CD4-positive, alpha-beta memory T cell (primary cell): ENCODE results near the gene NDOR1. TPM values are rescaled to one million over a fixed set of nuclear protein-coding genes. Genes with fewer than 3 reads are reported as not detected.
"Not testable (repeated sequence)": the region's sequence is repeated elsewhere in the genome, so short reads cannot be mapped to it uniquely, and the experiment has no call there.

Source experiments
- CTCF ChIA-PET: fragments of 350-600 bp; sonication (Branson Sonifier 250); formaldehyde crosslinking; loops from one replicate; lab custom pipeline; 2021; ENCODE audit warnings: inconsistent platforms; ENCODE audit not compliant: partially characterized antibody; lab: Charles Lee
- POLR2A ChIA-PET: fragments of 350-600 bp; sonication (Branson Sonifier 250); formaldehyde crosslinking; loops from one replicate; lab custom pipeline; 2021; ENCODE audit not compliant: partially characterized antibody; lab: Charles Lee
- DNase-seq, 5 donors: peaks; one replicate each; pipeline versions ENCODE4 v3.0.0 to v3.0.0-alpha.2; 2020 to 2022; ENCODE audit warnings: mixed read lengths in 1 of 5
- H3K27ac ChIP-seq: one replicate; pipeline ENCODE4 v1.7.0; 2013; ENCODE audit warnings: low read depth, low read length
- H3K27me3 ChIP-seq: 2 replicates; pipeline ENCODE4 v1.7.0; 2013; ENCODE audit warnings: mild to moderate bottlenecking, low read length, moderate library complexity; ENCODE audit not compliant: insufficient read depth
- H3K36me3 ChIP-seq: 2 replicates; pipeline ENCODE4 v1.7.0; 2013; ENCODE audit warnings: mild to moderate bottlenecking, low read length, moderate library complexity; ENCODE audit not compliant: insufficient read depth
- H3K4me1 ChIP-seq: 2 replicates; pipeline ENCODE4 v1.7.0; 2013; ENCODE audit warnings: mild to moderate bottlenecking, low read length, moderate library complexity; ENCODE audit not compliant: insufficient read depth
- H3K4me3 ChIP-seq, 2 donors: one replicate each; pipeline ENCODE4 v1.7.0; 2013; ENCODE audit warnings: low read length in 2 of 2, mild to moderate bottlenecking in 1 of 2
- H3K9me3 ChIP-seq, 2 donors: one replicate each; pipeline ENCODE4 v1.7.0; 2013; ENCODE audit warnings: low read length in 2 of 2, control low read depth in 1 of 2; ENCODE audit not compliant: control insufficient read depth in 1 of 2
- H3K27ac Mint-ChIP-seq, 7 donors: one replicate each; pipeline ENCODE4 v1.8.0; 2020 to 2021; ENCODE audit warnings: mixed read lengths in 7 of 7, mild to moderate bottlenecking in 6 of 7, inconsistent platforms in 3 of 7, moderate library complexity in 3 of 7
- H3K27me3 Mint-ChIP-seq, 2 donors: one replicate each; pipeline ENCODE4 v1.8.0; 2020 to 2021; ENCODE audit warnings: mixed read lengths in 2 of 2
- H3K36me3 Mint-ChIP-seq, 2 donors: one replicate each; pipeline ENCODE4 v1.8.0; 2020 to 2021; ENCODE audit warnings: mixed read lengths in 2 of 2, inconsistent platforms in 1 of 2, mild to moderate bottlenecking in 1 of 2
- H3K4me1 Mint-ChIP-seq, 4 donors: one replicate each; pipeline ENCODE4 v1.8.0; 2020 to 2021; ENCODE audit warnings: mixed read lengths in 4 of 4, mild to moderate bottlenecking in 1 of 4
- H3K4me3 Mint-ChIP-seq, 8 donors: one replicate each; pipeline ENCODE4 v1.8.0; 2020 to 2021; ENCODE audit warnings: mixed read lengths in 8 of 8, mild to moderate bottlenecking in 7 of 8, moderate library complexity in 6 of 8, inconsistent platforms in 3 of 8
- H3K9me3 Mint-ChIP-seq, 8 donors: one replicate each; pipeline ENCODE4 v1.8.0; 2020 to 2021; ENCODE audit warnings: mixed read lengths in 8 of 8, mild to moderate bottlenecking in 5 of 8, inconsistent platforms in 3 of 8, moderate library complexity in 1 of 8
- intact Hi-C: fragments of 100-400 bp; cut with micrococcal nuclease; formaldehyde crosslinking; loops from one replicate; pipeline ENCODE4 v1.15.1; 2023
- polyA plus RNA-seq, 2 donors: library from polyadenylated mRNA; unstranded; fragments of 300-500 nt; fragmentation: Illumina TruSeq; gene quantifications; one replicate each; pipeline ENCODE4 v1.2.3, GENCODE V29; 2021
- total RNA-seq, 2 experiments: library from RNA; stranded (reverse); gene quantifications; one replicate each; pipeline ENCODE4 v1.2.3, GENCODE V29; 2021

Gene NDOR1
- total and polyA plus RNA-seq, 4 experiments from 2014 or later: 4.6 to 37.1 (median 23.1) TPM

- H3K4me1 Mint-ChIP-seq: peaks cover 0 to 19% (median 8%) of the 10 kb centered on the region in 4 donors
- peaks cover 0 to 6% of the 10 kb centered on the region in 2 donors for H3K36me3 Mint-ChIP-seq
- no peak overlapping the region for H3K4me3 Mint-ChIP-seq
- H3K27ac Mint-ChIP-seq: peak overlapping the region in 1 of 7 donors; percentile 40
- no peaks in the 10 kb centered on the region for H3K9me3 ChIP-seq
- no peaks in the 10 kb centered on the region for H3K36me3 ChIP-seq
- H3K27me3 Mint-ChIP-seq: peaks cover 2 to 7% of the 10 kb centered on the region in 2 donors
- intact Hi-C loops: loop anchor here (1.0 kb wide), 3 partner anchors 13 to 118 kb away; no protein-coding TSS in a partner anchor
- no peaks in the 10 kb centered on the region for H3K27me3 ChIP-seq
- CTCF ChIA-PET: interaction anchor here (0.7 to 2.7 kb wide), 29 partner anchors 9 to 189 kb away, joined by 3 to 15 read pairs (median 5); partner anchors contain the start of genes ANAPC2, DPP7, MAN1B1 and NELFB
- peaks cover 25% of the 10 kb centered on the region for H3K4me1 ChIP-seq
- no peak overlapping the region for H3K27ac ChIP-seq
- no peak overlapping the region for H3K4me3 ChIP-seq
- DNase-seq: peak; percentile 84 to 87 (median 86)
- POLR2A ChIA-PET: interaction anchor here (0.6 to 10.3 kb wide), 10 partner anchors 12 to 285 kb away, joined by 3 to 260 read pairs (median 5); partner anchors contain the start of genes ANAPC2, CYSRT1, DPP7 and MAN1B1
- H3K9me3 Mint-ChIP-seq: peaks cover 0 to 5% (median 0%) of the 10 kb centered on the region in 8 donors
These were observed 30.9 kb downstream of the NDOR1 start for GRCh38 chr9:137236238-137236935.

DNA sequence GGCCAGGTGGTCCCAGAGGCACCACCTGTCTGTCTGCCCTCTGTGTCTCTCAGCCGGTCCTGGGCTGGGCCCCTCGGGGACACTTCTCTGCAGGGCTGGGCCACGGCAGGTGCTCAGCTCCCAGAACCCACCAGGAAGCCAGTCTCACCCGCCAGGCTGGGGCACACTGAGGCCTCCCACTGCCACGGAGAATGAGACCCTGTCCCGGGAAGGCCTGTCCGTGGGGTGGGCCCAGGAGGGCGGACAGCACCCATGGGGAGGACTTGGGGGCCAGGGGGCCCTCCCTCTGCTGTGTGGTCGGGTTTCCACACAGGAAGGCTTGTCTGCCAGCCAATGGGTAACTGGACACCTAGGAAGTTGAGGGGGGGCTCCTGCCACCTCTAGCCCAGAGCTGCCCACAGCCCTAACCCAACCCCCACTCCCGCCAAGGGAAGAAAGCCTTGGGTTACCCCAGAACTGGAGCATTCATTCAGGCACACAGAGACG is 31.5 kb downstream of the NDOR1 start:
- ChIA-PET CTCF (interaction anchor here (0.7 to 2.7 kb wide), 29 partner anchors 8 to 190 kb away, joined by 3 to 15 read pairs (median 5); partner anchors contain the start of genes ANAPC2, DPP7, MAN1B1 and NELFB), POLR2A (interaction anchor here (0.9 to 10.3 kb wide), 9 partner anchors 10 to 190 kb away, joined by 3 to 260 read pairs (median 5); partner anchors contain the start of genes ANAPC2, CYSRT1, DPP7 and MAN1B1)
- Mint-ChIP-seq H3K4me3 (no peak overlapping the region), H3K36me3 (peaks cover 0 to 6% of the 10 kb centered on the region in 2 donors), H3K9me3 (peaks cover 0 to 5% (median 0%) of the 10 kb centered on the region in 8 donors), H3K4me1 (peaks cover 0 to 19% (median 8%) of the 10 kb centered on the region in 4 donors), H3K27ac (no peak overlapping the region), H3K27me3 (peaks cover 2 to 7% of the 10 kb centered on the region in 2 donors)
- Histone ChIP-seq H3K4me3 (no peak overlapping the region), H3K9me3 (no peaks in the 10 kb centered on the region), H3K36me3 (peaks cover under 1% of the 10 kb centered on the region), H3K4me1 (peaks cover 28% of the 10 kb centered on the region), H3K27ac (no peak overlapping the region), H3K27me3 (no peaks in the 10 kb centered on the region)
- no peak for DNase-seq
- intact Hi-C loops: loop anchor here (1.0 kb wide), 3 partner anchors 14 to 119 kb away; no protein-coding TSS in a partner anchor

DNA sequence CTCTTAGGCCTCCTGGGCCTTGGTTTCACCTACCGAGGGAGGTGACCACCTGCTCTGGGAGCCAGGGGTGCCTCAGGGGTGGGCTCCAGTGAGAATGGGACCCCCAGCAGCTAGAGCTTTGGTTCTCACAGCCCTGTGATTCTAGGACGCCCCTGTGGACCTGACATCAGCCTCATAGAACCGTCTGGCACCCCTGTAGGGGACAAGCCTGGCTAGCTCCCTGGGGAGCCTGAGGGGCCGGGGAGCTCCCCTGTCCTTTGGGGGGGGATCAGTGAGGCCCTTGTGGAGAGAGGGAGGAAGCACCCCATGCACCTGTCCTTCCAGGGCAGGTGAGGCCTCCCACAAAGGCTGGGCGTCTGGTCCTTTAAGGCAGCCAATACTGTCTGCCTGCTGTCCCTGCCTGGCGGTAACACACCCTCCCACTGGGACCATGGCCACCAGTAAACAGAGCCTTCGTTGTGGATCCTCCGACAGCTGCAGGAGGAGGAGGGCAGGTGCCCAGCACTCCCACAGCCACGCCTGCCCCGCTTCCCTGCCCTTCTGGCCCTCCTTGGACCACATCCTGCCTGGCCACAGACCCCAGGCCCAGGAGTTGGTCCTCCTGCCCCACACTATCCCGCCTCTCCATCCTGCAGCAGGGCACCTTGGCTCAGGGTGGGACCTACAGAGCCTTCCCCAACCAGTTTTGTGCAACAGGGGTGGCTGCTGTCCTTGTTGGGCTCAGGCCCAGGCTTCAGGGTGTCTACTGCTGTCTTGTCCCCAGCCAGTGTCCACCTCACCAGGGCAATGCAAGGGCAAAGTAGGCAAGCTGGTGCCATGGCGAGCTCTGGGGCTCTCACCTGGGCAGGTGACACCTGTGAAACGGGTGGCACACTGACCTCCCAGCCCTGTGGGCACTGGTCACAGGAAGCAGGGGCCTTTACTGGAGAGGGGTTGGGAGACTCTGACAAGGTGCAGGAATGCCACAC is 32.5 kb downstream of the NDOR1 start:
- peaks cover 7 to 12% of the 10 kb centered on the region in 2 donors for H3K36me3 Mint-ChIP-seq
- H3K9me3 ChIP-seq: no peaks in the 10 kb centered on the region
- no peak overlapping the region for H3K4me3 ChIP-seq
- peaks cover 0 to 7% (median 0%) of the 10 kb centered on the region in 8 donors for H3K9me3 Mint-ChIP-seq
- CTCF ChIA-PET: interaction anchor here (0.8 to 2.7 kb wide), 14 partner anchors 9 to 171 kb away, joined by 3 to 15 read pairs (median 8); partner anchors contain the start of genes ANAPC2, NELFB, RNF208 and SSNA1
- H3K4me1 ChIP-seq: peaks cover 38% of the 10 kb centered on the region
- intact Hi-C loops: no loop called here
- peak overlapping the region in 1 of 8 donors; percentile 35 for H3K4me3 Mint-ChIP-seq
- POLR2A ChIA-PET: interaction anchor here (0.8 to 10.3 kb wide), 6 partner anchors 11 to 151 kb away, joined by 3 to 260 read pairs (median 6); partner anchors contain the start of genes CYSRT1, MAN1B1, NELFB and RNF208
- DNase-seq: no peak
- H3K27ac Mint-ChIP-seq: peak overlapping the region in 1 of 7 donors; percentile 59
- peaks cover 11% of the 10 kb centered on the region for H3K36me3 ChIP-seq
- H3K27me3 ChIP-seq: no peaks in the 10 kb centered on the region
- peaks cover 2 to 7% of the 10 kb centered on the region in 2 donors for H3K27me3 Mint-ChIP-seq
- H3K27ac ChIP-seq: no peak overlapping the region
- peaks cover 6 to 29% (median 18%) of the 10 kb centered on the region in 4 donors for H3K4me1 Mint-ChIP-seq

GRCh38 chr9:137239541-137240200 is 34.2 kb downstream of the NDOR1 start:
- CTCF ChIA-PET: interaction anchor here (0.7 to 2.1 kb wide), 5 partner anchors 16 to 153 kb away, joined by 3 to 9 read pairs (median 6); partner anchors contain the start of gene MAN1B1
- H3K36me3 ChIP-seq: peaks cover 18% of the 10 kb centered on the region
- not testable (repeated sequence) for H3K9me3 Mint-ChIP-seq, DNase-seq, H3K9me3 ChIP-seq, H3K27me3 ChIP-seq, H3K27me3 Mint-ChIP-seq
- POLR2A ChIA-PET: interaction anchor here (0.8 to 10.3 kb wide), 31 partner anchors 13 to 876 kb away, joined by 3 to 260 read pairs (median 8); partner anchors contain the start of genes CLIC3, CYSRT1, DNLZ and DPP7
- peak overlapping the region in 1 of 2 donors; percentile 57 for H3K4me3 ChIP-seq
- peak overlapping the region; percentile 75 for H3K27ac ChIP-seq
- peaks cover 6 to 43% (median 25%) of the 10 kb centered on the region in 4 donors for H3K4me1 Mint-ChIP-seq
- peak overlapping the region in 6 of 7 donors; percentile 35 to 89 (median 68) for H3K27ac Mint-ChIP-seq
- H3K4me1 ChIP-seq: peaks cover 42% of the 10 kb centered on the region
- peak overlapping the region; percentile 54 to 85 (median 74) for H3K4me3 Mint-ChIP-seq
- intact Hi-C loops: loop anchor here (2.0 to 5.0 kb wide), 2 partner anchors 313 to 368 kb away; partner anchors contain the start of gene ARRDC1
- H3K36me3 Mint-ChIP-seq: peaks cover 10 to 12% of the 10 kb centered on the region in 2 donors

GRCh38 chr9:137240318-137240840 is 34.9 kb downstream of the NDOR1 start:
- DNase-seq: peak in 4 of 5 donors; percentile 77 to 83 (median 80)
- CTCF ChIA-PET: interaction anchor here (0.7 to 2.1 kb wide), 6 partner anchors 14 to 154 kb away, joined by 3 to 9 read pairs (median 5); partner anchors contain the start of genes MAN1B1, NELFB and NRARP
- peaks cover 42% of the 10 kb centered on the region for H3K4me1 ChIP-seq

More at GRCh38 chr9:137240318-137240840, 34.9 kb downstream of the NDOR1 start:
- H3K9me3 Mint-ChIP-seq: peaks cover 0 to 9% (median 0%) of the 10 kb centered on the region in 8 donors
- no peaks in the 10 kb centered on the region for H3K9me3 ChIP-seq
- peaks cover 18% of the 10 kb centered on the region for H3K36me3 ChIP-seq
- peak overlapping the region; percentile 75 for H3K27ac ChIP-seq
- H3K27ac Mint-ChIP-seq: peak overlapping the region in 3 of 7 donors; percentile 77 to 94 (median 89)
- intact Hi-C loops: loop anchor here (2.0 to 5.0 kb wide), 2 partner anchors 312 to 367 kb away; partner anchors contain the start of gene ARRDC1
- POLR2A ChIA-PET: interaction anchor here (0.7 to 10.3 kb wide), 50 partner anchors 9 to 877 kb away, joined by 3 to 260 read pairs (median 4); partner anchors contain the start of genes AJM1, CLIC3, CYSRT1 and DNLZ
- H3K4me3 ChIP-seq: peak overlapping the region; percentile 17 to 57
- no peaks in the 10 kb centered on the region for H3K27me3 ChIP-seq
- H3K4me1 Mint-ChIP-seq: peaks cover 6 to 43% (median 25%) of the 10 kb centered on the region in 4 donors
- H3K4me3 Mint-ChIP-seq: peak overlapping the region; percentile 54 to 92 (median 74)
- peaks cover 0 to 2% of the 10 kb centered on the region in 2 donors for H3K27me3 Mint-ChIP-seq
- H3K36me3 Mint-ChIP-seq: peaks cover 10 to 12% of the 10 kb centered on the region in 2 donors
